Lower leg skin (tissue), 3 donors: ENCODE measurements around the gene GJD3.

ENCODE experiments used
- CTCF ChIP-seq, 3 donors: fragments of 450-650 bp; IDR thresholded peaks; one replicate each; pipeline ENCODE4 v1.5.1; 2016; ENCODE audit warnings: antibody characterized with exemption in 3 of 3, mild to moderate bottlenecking in 3 of 3, moderate library complexity in 2 of 3
- POLR2A ChIP-seq, 2 donors: fragments of 450-650 bp; IDR thresholded peaks; one replicate each; pipeline ENCODE4 v1.6.1; 2016 to 2017; ENCODE audit warnings: antibody characterized with exemption in 2 of 2, mild to moderate bottlenecking in 1 of 2, moderate library complexity in 1 of 2

- TF ChIP-seq CTCF (IDR thresholded peaks at IDR 0.05) (no peak), POLR2A (IDR thresholded peaks at IDR 0.05) (no peak)
Measured at GRCh38 chr17:40315678-40316570, 48.6 kb downstream of the GJD3 start.
